Neuronal stem cell (in vitro differentiated cells): ENCODE results near the gene CHRNA3.

ENCODE experiments used
- DNase-seq: peaks from one replicate; pipeline ENCODE4 v3.0.0-alpha.2; 2013; ENCODE audit warnings: low spot score
- H2AFZ ChIP-seq: one replicate; pipeline ENCODE4 v1.6.1; 2013; ENCODE audit warnings: mild to moderate bottlenecking, low read length, inconsistent platforms
- H2AK5ac ChIP-seq: 2 replicates; pipeline ENCODE4 v1.6.1; 2013; ENCODE audit warnings: low read depth, mild to moderate bottlenecking, inconsistent platforms, low read length, moderate library complexity, mixed read lengths
- H2BK120ac ChIP-seq: 2 replicates; pipeline ENCODE4 v1.6.1; 2013; ENCODE audit warnings: low read depth, mild to moderate bottlenecking, inconsistent platforms, low read length, moderate library complexity, mixed read lengths
- H2BK12ac ChIP-seq: one replicate; pipeline ENCODE4 v1.6.1; 2013; ENCODE audit warnings: low read length, inconsistent platforms
- H2BK15ac ChIP-seq: 2 replicates; pipeline ENCODE4 v1.6.1; 2013; ENCODE audit warnings: mild to moderate bottlenecking, low read length, inconsistent platforms, mixed read lengths
- H2BK5ac ChIP-seq: one replicate; pipeline ENCODE4 v1.6.1; 2013; ENCODE audit warnings: inconsistent platforms, mild to moderate bottlenecking, low read length, moderate library complexity
- H3K14ac ChIP-seq: one replicate; pipeline ENCODE4 v1.6.1; 2013; ENCODE audit warnings: low read length, inconsistent platforms
- H3K18ac ChIP-seq: 2 replicates; pipeline ENCODE4 v1.6.1; 2013; ENCODE audit warnings: low read length, inconsistent platforms
- H3K23ac ChIP-seq: 2 replicates; pipeline ENCODE4 v1.6.1; 2013; ENCODE audit warnings: low read depth, mild to moderate bottlenecking, mixed read lengths, low read length, inconsistent platforms; ENCODE audit not compliant: poor library complexity
- H3K27ac ChIP-seq: replicated peaks from 3 replicates; pipeline ENCODE4 v1.5.1; 2013; ENCODE audit warnings: low read length, inconsistent platforms
- H3K27me3 ChIP-seq, 3 experiments: 2 replicates each; pipeline ENCODE4 v1.6.1; 2013; ENCODE audit warnings: low read length in 3 of 3, mild to moderate bottlenecking in 2 of 3, inconsistent platforms in 1 of 3, low read depth in 1 of 3, mixed read lengths in 1 of 3, moderate library complexity in 1 of 3; ENCODE audit not compliant: control insufficient read depth in 3 of 3, insufficient read depth in 3 of 3
- H3K36me3 ChIP-seq, 2 donors: replicated peaks in 1 of 2; 2 replicates each; pipeline ENCODE4 v1.6.1; 2013; ENCODE audit warnings: low read length in 2 of 2; ENCODE audit not compliant: control insufficient read depth in 2 of 2, insufficient read depth in 2 of 2
- H3K4ac ChIP-seq: 2 replicates; pipeline ENCODE4 v1.6.1; 2013; ENCODE audit warnings: inconsistent platforms, mild to moderate bottlenecking, low read length, moderate library complexity
- H3K4me1 ChIP-seq, 2 donors: 1 replicate in 1 of 2; 2 replicates in 1 of 2; pipeline ENCODE4 v1.6.1; 2013; ENCODE audit warnings: low read length in 2 of 2, low read depth in 1 of 2; ENCODE audit not compliant: control insufficient read depth in 2 of 2, insufficient read depth in 1 of 2
- H3K4me2 ChIP-seq: one replicate; pipeline ENCODE4 v1.6.1; 2013; ENCODE audit warnings: mild to moderate bottlenecking, low read length, inconsistent platforms; ENCODE audit not compliant: insufficient read depth, poor library complexity, severe bottlenecking
- H3K4me3 ChIP-seq, 2 donors: 2 replicates each; pipeline ENCODE4 v1.5.1; 2013; ENCODE audit warnings: low read length in 2 of 2, mild to moderate bottlenecking in 2 of 2, inconsistent platforms in 1 of 2, moderate library complexity in 1 of 2
- H3K79me1 ChIP-seq: one replicate; pipeline ENCODE4 v1.6.1; 2013; ENCODE audit warnings: low read depth, mild to moderate bottlenecking, inconsistent platforms, low read length, moderate library complexity
- H3K9ac ChIP-seq: one replicate; pipeline ENCODE4 v1.6.1; 2013; ENCODE audit warnings: mild to moderate bottlenecking, low read depth, low read length, inconsistent platforms; ENCODE audit not compliant: poor library complexity
- H3K9me3 ChIP-seq, 2 donors: replicated peaks in 1 of 2; 2 replicates each; pipeline versions ENCODE3 to v1.6.1; 2013; ENCODE audit warnings: low read length in 2 of 2, mild to moderate bottlenecking in 2 of 2, inconsistent platforms in 1 of 2, low read depth in 1 of 2, mixed read lengths in 1 of 2, moderate library complexity in 1 of 2; ENCODE audit not compliant: control insufficient read depth in 2 of 2, insufficient read depth in 1 of 2
- H4K8ac ChIP-seq: one replicate; pipeline ENCODE4 v1.6.1; 2013; ENCODE audit warnings: low read depth, mild to moderate bottlenecking, inconsistent platforms, low read length, moderate library complexity
- H4K91ac ChIP-seq: one replicate; pipeline ENCODE4 v1.6.1; 2013; ENCODE audit warnings: low read length, low read depth, mild to moderate bottlenecking, inconsistent platforms; ENCODE audit not compliant: poor library complexity
- WGBS, 2 donors: extraction: QIAGEN DNeasy Blood & Tissue Kit; methylation state at CpG; one replicate each; pipeline ENCODE4 v1.1.7; 2013; ENCODE audit warnings: missing lambda C conversion rate in 2 of 2, mixed read lengths in 1 of 2; ENCODE audit not compliant: insufficient read length in 2 of 2, insufficient replicate concordance in 1 of 2; ENCODE audit errors: extremely low coverage in 2 of 2; 5-methylcytosine and 5-hydroxymethylcytosine counted together

Gene CHRNA3

GRCh38 chr15:78624651-78625590, 4.1 kb upstream of the CHRNA3 start:
- Histone ChIP-seq H3K36me3 (no peaks in the 10 kb centered on the region), H3K79me1 (no peaks in the 10 kb centered on the region), H4K91ac (no peak overlapping the region), H3K4me3 (no peak overlapping the region), H3K27ac (no peak overlapping the region), H2BK120ac (no peak overlapping the region), H2BK15ac (no peak overlapping the region), H3K23ac (peak overlapping the region; percentile 68), H3K9ac (peak overlapping the region; percentile 0), H3K4me1 (peaks cover 0 to 2% of the 10 kb centered on the region in 2 donors), H3K9me3 (peaks cover 0 to 2% of the 10 kb centered on the region in 2 donors), H3K27me3 (peaks cover 6 to 89% (median 29%) of the 10 kb centered on the region in 3 experiments), H2BK12ac (no peak overlapping the region), H2AK5ac (no peak overlapping the region), H2BK5ac (no peak overlapping the region), H2AFZ (no peak overlapping the region), H3K4ac (no peak overlapping the region), H3K14ac (no peak overlapping the region), H3K18ac (peak overlapping the region; percentile 2), H4K8ac (peak overlapping the region; percentile 23), H3K4me2 (no peak overlapping the region)
- no peak for DNase-seq
- WGBS, 2 donors, result no CpG with 5 or more reads among the region's 17 CpGs

GRCh38 chr15:78623786-78624497, 3.1 kb upstream of the CHRNA3 start:
- Histone ChIP-seq H2AFZ (no peak overlapping the region), H3K14ac (no peak overlapping the region), H3K27me3 (peaks cover 6 to 91% (median 36%) of the 10 kb centered on the region in 3 experiments), H3K27ac (no peak overlapping the region), H3K4me2 (no peak overlapping the region), H3K4me3 (no peak overlapping the region), H4K91ac (no peak overlapping the region), H3K9me3 (no peaks in the 10 kb centered on the region), H3K79me1 (no peaks in the 10 kb centered on the region), H3K4me1 (peaks cover 2 to 5% of the 10 kb centered on the region in 2 donors), H3K9ac (no peak overlapping the region), H2BK15ac (no peak overlapping the region), H2BK120ac (no peak overlapping the region), H2BK12ac (no peak overlapping the region), H4K8ac (no peak overlapping the region), H2BK5ac (no peak overlapping the region), H2AK5ac (no peak overlapping the region), H3K36me3 (no peaks in the 10 kb centered on the region), H3K23ac (no peak overlapping the region), H3K18ac (no peak overlapping the region), H3K4ac (no peak overlapping the region)
- WGBS, 2 donors, result no CpG with 5 or more reads among the region's 7 CpGs
- DNase-seq, result no peak

DNA sequence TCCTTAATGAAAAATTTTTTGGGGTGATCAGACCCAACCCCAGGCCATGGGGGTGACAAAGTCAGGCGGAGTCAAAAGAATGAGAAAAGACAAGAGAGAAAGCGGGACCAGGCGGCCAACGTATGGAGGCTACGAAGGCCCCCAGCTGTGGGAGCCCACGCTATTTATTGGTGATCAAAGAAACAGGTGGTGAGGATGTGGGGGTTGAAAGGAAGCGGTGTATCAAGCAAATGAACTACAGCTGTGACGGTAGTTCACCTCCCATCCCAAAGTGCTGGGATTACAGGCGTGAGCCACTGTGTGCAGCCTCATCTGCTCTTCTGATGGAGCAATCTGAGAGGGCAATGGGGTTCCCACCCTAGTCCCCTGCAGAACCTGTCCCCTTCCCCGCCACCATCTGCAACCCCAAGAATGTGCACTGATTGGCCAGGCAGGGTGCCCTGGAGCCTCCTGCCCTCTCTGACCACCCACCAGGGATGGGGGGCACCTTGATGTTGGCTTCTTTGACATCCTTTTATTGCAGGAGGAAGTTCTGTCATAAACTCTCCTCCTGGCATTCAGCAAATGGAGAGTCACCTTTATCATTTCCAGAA, 1.1 kb upstream of the CHRNA3 start:
- Histone ChIP-seq H3K18ac (no peak overlapping the region), H4K8ac (no peak overlapping the region), H2BK5ac (no peak overlapping the region), H2AK5ac (no peak overlapping the region), H2BK15ac (no peak overlapping the region), H2BK120ac (no peak overlapping the region), H2BK12ac (no peak overlapping the region), H2AFZ (no peak overlapping the region), H3K4me2 (no peak overlapping the region), H4K91ac (no peak overlapping the region), H3K9ac (no peak overlapping the region), H3K36me3 (no peaks in the 10 kb centered on the region), H3K4me3 (no peak overlapping the region), H3K27ac (no peak overlapping the region), H3K27me3 (peaks cover 6 to 83% (median 38%) of the 10 kb centered on the region in 3 experiments), H3K14ac (no peak overlapping the region), H3K9me3 (no peaks in the 10 kb centered on the region), H3K79me1 (no peaks in the 10 kb centered on the region), H3K4ac (no peak overlapping the region), H3K4me1 (peaks cover 2 to 5% of the 10 kb centered on the region in 2 donors), H3K23ac (no peak overlapping the region)
- no peak for DNase-seq
- WGBS, 2 donors, result no CpG with 5 or more reads among the region's 10 CpGs
